ENCODE measurements around the gene METTL9.
"Not testable (repeated sequence)": the region's sequence is repeated elsewhere in the genome, so short reads cannot be mapped to it uniquely, and the experiment has no call there.

Gene METTL9

GRCh38 chr16:21639493-21639892 lies 40.1 kb downstream of the METTL9 start:
- DNase-seq, result no peak

- no peak for DNase-seq
Observed at GRCh38 chr16:21641916-21642315, 42.5 kb downstream of the METTL9 start.

GRCh38 chr16:21642861-21643260 lies 43.5 kb downstream of the METTL9 start:
- DNase-seq, result no peak

GRCh38 chr16:21643785-21644184 lies 44.4 kb downstream of the METTL9 start:
- no peak for DNase-seq

- DNase-seq, result no peak
Observed at GRCh38 chr16:21644674-21645073, 45.3 kb downstream of the METTL9 start.

GRCh38 chr16:21645261-21645721 lies 45.9 kb downstream of the METTL9 start:
- DNase-seq, result no peak

- no peak for DNase-seq
Observed at GRCh38 chr16:21646091-21646490, 46.7 kb downstream of the METTL9 start.

GRCh38 chr16:21646721-21647561 lies 47.6 kb downstream of the METTL9 start:
- no peak for DNase-seq

- no peak for DNase-seq
Observed at GRCh38 chr16:21647562-21648164, 48.3 kb downstream of the METTL9 start.

- not testable (repeated sequence) for DNase-seq
Observed at GRCh38 chr16:21649826-21650406, 50.5 kb downstream of the METTL9 start.

- no peak for DNase-seq
Observed at GRCh38 chr16:21650521-21650920, 51.1 kb downstream of the METTL9 start.

GRCh38 chr16:21651515-21651914 lies 52.1 kb downstream of the METTL9 start:
- no peak for DNase-seq

- DNase-seq, result no peak
Observed at GRCh38 chr16:21652453-21652852, 53.1 kb downstream of the METTL9 start, which contains the start of gene IGSF6. IGSF6 (minus strand) TSS chr16:21652608; CDS start chr16:21652598, 10 bp downstream.

- no peak for DNase-seq
Observed at GRCh38 chr16:21653571-21653970, 54.2 kb downstream of the METTL9 start.

GRCh38 chr16:21654466-21654865 lies 55.1 kb downstream of the METTL9 start:
- DNase-seq, result no peak

GRCh38 chr16:21654881-21655280 lies 55.5 kb downstream of the METTL9 start:
- no peak for DNase-seq

- DNase-seq, result peak; percentile 63
Observed at GRCh38 chr16:21656795-21657768, 57.7 kb downstream of the METTL9 start.

GRCh38 chr16:21659124-21659523 lies 59.7 kb downstream of the METTL9 start:
- no peak for DNase-seq

GRCh38 chr16:21663889-21664647 lies 64.7 kb downstream of the METTL9 start, which contains the start of gene OTOA:
OTOA (plus strand) TSS chr16:21663968; CDS start chr16:21678515, 14,547 bp downstream.
- peak; percentile 22 for DNase-seq

- DNase-seq, result no peak
Observed at GRCh38 chr16:21664801-21665492, 65.6 kb downstream of the METTL9 start.

GRCh38 chr16:21666772-21667171 lies 67.4 kb downstream of the METTL9 start:
- no peak for DNase-seq
